HepG2 (cell line): ENCODE results near the gene ARL11. TPM values are rescaled to one million over a fixed set of nuclear protein-coding genes. Genes with fewer than 3 reads are reported as not detected.

Experiments
- ATAC-seq: fragments of 200-7000 bp; cut with Tn5 transposase; 3 replicates; pipeline ENCODE4 v1.9.1; 2020; ENCODE audit warnings: mild to moderate bottlenecking, moderate library complexity
- BruUV-seq: library from RNA; stranded (reverse); fragments of 400-500 nt; replicated peaks from 2 replicates; lab custom pipeline; 2021; lab: Mats Ljungman, UMichigan
- CTCF ChIA-PET: fragments of 300-600 bp; formaldehyde crosslinking; extraction: SDS; loops from one replicate; lab custom pipeline; 2021; ENCODE audit warnings: low total read pairs, inconsistent platforms, low intra/inter-chr PET ratio; lab: Yijun Ruan, JAX
- POLR2A ChIA-PET: fragments of 350-600 bp; sonication (Branson Sonifier 250); formaldehyde crosslinking; loops from one replicate; lab custom pipeline; 2020; ENCODE audit warnings: antibody characterized with exemption, inconsistent platforms; lab: Yijun Ruan, JAX
- DNase-seq: peaks from one replicate; pipeline ENCODE4 v3.0.0-alpha.2; 2015; ENCODE audit warnings: low spot score
- FAIRE-seq: peaks from 3 replicates; lab custom pipeline; 2011; peaks lifted over from hg19 to GRCh38; lab: Jason Lieb, UNC
- H2AFZ ChIP-seq: one replicate; pipeline ENCODE4 v1.6.1; 2011; ENCODE audit warnings: low read length, inconsistent platforms
- H3K27ac ChIP-seq: fragments of 300-600 bp; 3 replicates; pipeline ENCODE4 v1.8.0; 2011; ENCODE audit warnings: mixed run types, mild to moderate bottlenecking, mixed read lengths, low read length, inconsistent platforms; ENCODE audit not compliant: insufficient read depth; ENCODE audit errors: extremely low read length
- H3K27me3 ChIP-seq, 2 experiments: fragments of 200-600 bp in 1 of 2; 2 replicates in 1 of 2; 3 replicates in 1 of 2; pipeline versions ENCODE4 v1.6.0 to v1.8.0; 2011; ENCODE audit warnings: low read length in 2 of 2, mild to moderate bottlenecking in 2 of 2, moderate library complexity in 2 of 2, inconsistent platforms in 1 of 2; ENCODE audit not compliant: insufficient read depth in 2 of 2, control insufficient read depth in 1 of 2
- H3K36me3 ChIP-seq, 2 experiments: fragments of 200-600 bp in 1 of 2; replicated peaks in 1 of 2; 2 replicates in 1 of 2; 3 replicates in 1 of 2; pipeline versions ENCODE4 v1.5.1 to v1.8.0; 2011; ENCODE audit warnings: low read length in 2 of 2, inconsistent platforms in 1 of 2; ENCODE audit not compliant: insufficient read depth in 2 of 2, control insufficient read depth in 1 of 2
- H3K4me1 ChIP-seq: 2 replicates; pipeline ENCODE4 v1.5.1; 2012; ENCODE audit warnings: low read length, inconsistent platforms; ENCODE audit not compliant: insufficient read depth
- H3K4me2 ChIP-seq: 2 replicates; pipeline ENCODE4 v1.6.0; 2011; ENCODE audit warnings: low read depth, low read length, inconsistent platforms
- H3K4me3 ChIP-seq, 3 experiments: fragments of 200-600 bp in 1 of 3; sonication (generic), shearing (Covaris generic) in 1 of 3; replicated peaks in 1 of 3; 2 replicates each; pipeline ENCODE4 v1.5.1; 2011 to 2016; ENCODE audit warnings: low read length in 3 of 3, inconsistent platforms in 2 of 3, low read depth in 2 of 3, mild to moderate bottlenecking in 2 of 3, control low read depth in 1 of 3, mixed read lengths in 1 of 3; ENCODE audit not compliant: insufficient read depth in 1 of 3
- H3K79me2 ChIP-seq: one replicate; pipeline ENCODE4 v1.6.1; 2011; ENCODE audit warnings: low read length, inconsistent platforms; ENCODE audit not compliant: insufficient read depth
- H3K9ac ChIP-seq: 2 replicates; pipeline ENCODE4 v1.6.0; 2011; ENCODE audit warnings: mild to moderate bottlenecking, low read depth, low read length, inconsistent platforms; ENCODE audit not compliant: insufficient read depth
- H3K9me3 ChIP-seq: 2 replicates; pipeline ENCODE4 v1.5.1; 2012; ENCODE audit warnings: mild to moderate bottlenecking, low read length
- H4K20me1 ChIP-seq: 2 replicates; pipeline ENCODE4 v1.6.0; 2011; ENCODE audit warnings: inconsistent platforms, mild to moderate bottlenecking, low read length, moderate library complexity; ENCODE audit not compliant: insufficient read depth
- CEBPZ ChIP-seq: IDR thresholded peaks from 2 replicates; pipeline ENCODE4 v1.6.1; 2012; ENCODE audit warnings: low read length, improper control_type of control experiment
- DZIP1 ChIP-seq: sonication (generic); formaldehyde crosslinking; IDR thresholded peaks from 2 replicates; pipeline ENCODE4 v1.5.0; 2020; ENCODE audit warnings: mild to moderate bottlenecking, missing genetic modification reagents
- GFI1 ChIP-seq: sonication (generic); formaldehyde crosslinking; IDR thresholded peaks from 2 replicates; pipeline ENCODE4 v1.5.0; 2020; ENCODE audit warnings: missing genetic modification reagents, mild to moderate bottlenecking, borderline replicate concordance
- KAT7 ChIP-seq: IDR thresholded peaks from 2 replicates; pipeline ENCODE4 v1.6.1; 2018; ENCODE audit warnings: borderline replicate concordance, missing compliant biosample characterization
- LBX2 ChIP-seq: sonication (generic); formaldehyde crosslinking; IDR thresholded peaks from 2 replicates; pipeline ENCODE4 v1.5.0; 2020; ENCODE audit warnings: missing genetic modification reagents, mild to moderate bottlenecking, borderline replicate concordance
- MATR3 ChIP-seq: sonication (generic); formaldehyde crosslinking; IDR thresholded peaks from 2 replicates; pipeline ENCODE4 v1.4.0; 2020; ENCODE audit warnings: missing genetic modification reagents
- MIER3 ChIP-seq: IDR thresholded peaks from 2 replicates; pipeline ENCODE4 v1.6.1; 2016; ENCODE audit warnings: missing compliant biosample characterization, borderline replicate concordance
- NFYC ChIP-seq: IDR thresholded peaks from 2 replicates; pipeline ENCODE4 v1.6.1; 2016; ENCODE audit warnings: missing genetic modification reagents, missing compliant biosample characterization
- PBX3 ChIP-seq: sonication (generic); formaldehyde crosslinking; IDR thresholded peaks from 2 replicates; pipeline ENCODE4 v1.8.1; 2023; ENCODE audit warnings: missing genetic modification reagents, inconsistent platforms, borderline replicate concordance
- ZFP36L2 ChIP-seq: sonication (generic); formaldehyde crosslinking; IDR thresholded peaks from 2 replicates; pipeline ENCODE4 v1.4.0; 2020; ENCODE audit warnings: missing genetic modification reagents
- ZNF564 ChIP-seq: sonication (generic); formaldehyde crosslinking; IDR thresholded peaks from 2 replicates; pipeline ENCODE4 v1.8.1; 2023; ENCODE audit warnings: mild to moderate bottlenecking, missing genetic modification reagents
- ZNF710 ChIP-seq: sonication (generic); formaldehyde crosslinking; IDR thresholded peaks from 2 replicates; pipeline ENCODE4 v1.5.0; 2020; ENCODE audit warnings: mild to moderate bottlenecking, missing genetic modification reagents, borderline replicate concordance
- ZNF792 ChIP-seq: IDR thresholded peaks from 2 replicates; pipeline ENCODE4 v1.6.1; 2016
- ZSCAN29 ChIP-seq: sonication (generic); formaldehyde crosslinking; conservative IDR thresholded peaks from 2 replicates; pipeline ENCODE4 v1.4.0; 2020; ENCODE audit warnings: mild to moderate bottlenecking, missing genetic modification reagents
- ZSCAN9 ChIP-seq: IDR thresholded peaks from 2 replicates; pipeline ENCODE4 v1.6.1; 2016; ENCODE audit warnings: borderline replicate concordance
- WGBS: methylation state at CpG from one replicate; pipeline ENCODE4 v1.1.6; 2017; ENCODE audit warnings: low lambda C conversion rate; 5-methylcytosine and 5-hydroxymethylcytosine counted together
- in situ Hi-C: cut with HindIII; loops from 2 replicates; pipeline ENCODE4 v1.10.0; 2017; ENCODE audit warnings: low pct_unique_long_range_greater_than_20kb; ENCODE audit not compliant: extremely low pct_ligation_motif_present
- intact Hi-C: fragments of 100-400 bp; cut with micrococcal nuclease; formaldehyde crosslinking; loops from one replicate; pipeline ENCODE4 v1.10.0; 2022; ENCODE audit not compliant: unreplicated experiment
- polyA plus RNA-seq, 8 experiments: library from polyadenylated mRNA; depleted of rRNA in 3 of 8; stranded (reverse) in 7 of 8; unstranded in 1 of 8; fragments of >200 nt; fragmentation: Illumina TruSeq in 4 of 8; extraction: Trizol in 4 of 8; gene quantifications; 2 replicates each; pipeline versions ENCODE4 v1.2.1 to v1.2.3, GENCODE V29; 2011 to 2016; ENCODE audit warnings: low read depth in 4 of 8, missing spikeins in 1 of 8, mixed read lengths in 1 of 8; ENCODE audit not compliant: insufficient read depth in 1 of 8
- total RNA-seq, 5 experiments: library from RNA; depleted of rRNA; stranded (reverse); fragments of >200 nt; fragmentation: Illumina TruSeq; extraction: Trizol; gene quantifications; 2 replicates each; pipeline ENCODE4 v1.2.3, GENCODE V29; 2016; ENCODE audit warnings: low read depth in 1 of 5

Gene ARL11
- total and polyA plus RNA-seq, 2 of the 13 experiments (the other 11 are each of a cell fraction or from before 2014, with no cell fraction given) = 0.04 to 0.22 TPM

GRCh38 chr13:49641801-49642291 is 13.5 kb downstream of the ARL11 start:
- no peaks in the 10 kb centered on the region for H3K36me3 ChIP-seq
- ChIA-PET CTCF (no interaction called here), POLR2A (no interaction called here)
- peaks cover 24% of the 10 kb centered on the region for H3K4me1 ChIP-seq
- no TSS peak for BruUV-seq
- WGBS = 61% methylated on average over 4 of the region's 4 CpGs
- intact Hi-C loops (no loop called here), in situ Hi-C loops (no loop called here)
- H3K4me2 ChIP-seq = no peak overlapping the region
- no peak overlapping the region for H3K4me3 ChIP-seq
- H4K20me1 ChIP-seq = no peaks in the 10 kb centered on the region
- 0 out of 5 replicates have a peak, but pooled peaks cover 0 to 3% of the 10 kb centered on the region in 2 experiments for H3K27me3 ChIP-seq
- no peak for ATAC-seq
- no peak overlapping the region for H3K27ac ChIP-seq
- no peaks in the 10 kb centered on the region for H3K9me3 ChIP-seq
- H3K9ac ChIP-seq = no peak overlapping the region
- no peak for FAIRE-seq
- DNase-seq = no peak
- H3K79me2 ChIP-seq = no peaks in the 10 kb centered on the region
- no peak overlapping the region for H2AFZ ChIP-seq
- TF ChIP-seq PBX3 (CRISPR knock-in tag) = no peak
- TF ChIP-seq CEBPZ = no peak
- no peak for TF ChIP-seq MATR3 (CRISPR knock-in tag)
- TF ChIP-seq ZSCAN29 = no peak
- no peak for TF ChIP-seq DZIP1 (CRISPR knock-in tag)
- TF ChIP-seq MIER3 = no peak
- TF ChIP-seq KAT7 = no peak
- no peak for TF ChIP-seq GFI1 (CRISPR knock-in tag)
- no peak for TF ChIP-seq ZNF564 (CRISPR knock-in tag)
- TF ChIP-seq ZNF792 (CRISPR knock-in tag) = no peak
- TF ChIP-seq ZFP36L2 (CRISPR knock-in tag) = no peak
- TF ChIP-seq LBX2 (CRISPR knock-in tag) = no peak
- no peak for TF ChIP-seq ZSCAN9 (CRISPR knock-in tag)
- TF ChIP-seq NFYC (CRISPR knock-in tag) = no peak
- no peak for TF ChIP-seq ZNF710 (CRISPR knock-in tag)
